ENCODE data around the gene GNS.

Gene GNS

GRCh38 chr12:64671681-64672080, 87.5 kb downstream of the GNS start:
- no peak for DNase-seq

- DNase-seq, result no peak
These were observed 88.1 kb downstream of the GNS start for GRCh38 chr12:64670919-64671639.

GRCh38 chr12:64670019-64670418, 89.2 kb downstream of the GNS start:
- no peak for DNase-seq

- DNase-seq, result peak; percentile 74
These were observed 89.8 kb downstream of the GNS start for GRCh38 chr12:64669270-64669842.

- no peak for DNase-seq
These were observed 91.4 kb downstream of the GNS start for GRCh38 chr12:64667793-64668192.

GRCh38 chr12:64666054-64666914, 92.9 kb downstream of the GNS start:
- DNase-seq, result no peak

GRCh38 chr12:64665514-64665913, 93.7 kb downstream of the GNS start:
- DNase-seq, result no peak

All from activated CD8-positive, alpha-beta memory T cell treated with anti-CD3 and anti-CD28 coated beads for 24 hours (primary cell).